ENCODE measurements around the gene NYAP2.

NYAP2 gene

GRCh38 chr2:225526760-225527390 lies 127.4 kb downstream of the NYAP2 start:
- no peaks in the 10 kb centered on the region for H3K36me3 ChIP-seq (ENCODE audit: insufficient read depth, low read length)
- no peaks in the 10 kb centered on the region for H3K9me3 ChIP-seq (ENCODE audit: control insufficient read depth, insufficient read depth, low read length)
- no peak overlapping the region for H3K9ac ChIP-seq (ENCODE audit: low read depth, low read length)
- no peaks in the 10 kb centered on the region for H3K4me1 ChIP-seq (ENCODE audit: insufficient read depth, low read length)

GRCh38 chr2:225531559-225531958 lies 132.0 kb downstream of the NYAP2 start:
- no peaks in the 10 kb centered on the region for H3K9me3 ChIP-seq (ENCODE audit: control insufficient read depth, insufficient read depth, low read length)
- H3K9ac ChIP-seq (ENCODE audit: low read depth, low read length): no peak overlapping the region
- H3K4me1 ChIP-seq (ENCODE audit: insufficient read depth, low read length): no peaks in the 10 kb centered on the region
- H3K36me3 ChIP-seq (ENCODE audit: insufficient read depth, low read length): no peaks in the 10 kb centered on the region

GRCh38 chr2:225532096-225532495 lies 132.6 kb downstream of the NYAP2 start:
- Histone ChIP-seq H3K36me3 (ENCODE audit: insufficient read depth, low read length) (no peaks in the 10 kb centered on the region), H3K9ac (ENCODE audit: low read depth, low read length) (no peak overlapping the region), H3K4me1 (ENCODE audit: insufficient read depth, low read length) (no peaks in the 10 kb centered on the region), H3K9me3 (ENCODE audit: control insufficient read depth, insufficient read depth, low read length) (no peaks in the 10 kb centered on the region)

GRCh38 chr2:225534037-225534436 lies 134.5 kb downstream of the NYAP2 start:
- no peaks in the 10 kb centered on the region for H3K9me3 ChIP-seq (ENCODE audit: control insufficient read depth, insufficient read depth, low read length)
- H3K4me1 ChIP-seq (ENCODE audit: insufficient read depth, low read length): no peaks in the 10 kb centered on the region
- H3K36me3 ChIP-seq (ENCODE audit: insufficient read depth, low read length): no peaks in the 10 kb centered on the region
- H3K9ac ChIP-seq (ENCODE audit: low read depth, low read length): no peak overlapping the region

GRCh38 chr2:225534697-225535096 lies 135.2 kb downstream of the NYAP2 start:
- Histone ChIP-seq H3K36me3 (ENCODE audit: insufficient read depth, low read length) (no peaks in the 10 kb centered on the region), H3K4me1 (ENCODE audit: insufficient read depth, low read length) (no peaks in the 10 kb centered on the region), H3K9ac (ENCODE audit: low read depth, low read length) (no peak overlapping the region), H3K9me3 (ENCODE audit: control insufficient read depth, insufficient read depth, low read length) (no peaks in the 10 kb centered on the region)

- Histone ChIP-seq H3K36me3 (ENCODE audit: insufficient read depth, low read length) (no peaks in the 10 kb centered on the region), H3K9ac (ENCODE audit: low read depth, low read length) (no peak overlapping the region), H3K9me3 (ENCODE audit: control insufficient read depth, insufficient read depth, low read length) (no peaks in the 10 kb centered on the region), H3K4me1 (ENCODE audit: insufficient read depth, low read length) (no peaks in the 10 kb centered on the region)
Measured at GRCh38 chr2:225536036-225536435, 136.5 kb downstream of the NYAP2 start.

- no peak overlapping the region for H3K9ac ChIP-seq (ENCODE audit: low read depth, low read length)
- no peaks in the 10 kb centered on the region for H3K9me3 ChIP-seq (ENCODE audit: control insufficient read depth, insufficient read depth, low read length)
- H3K4me1 ChIP-seq (ENCODE audit: insufficient read depth, low read length): no peaks in the 10 kb centered on the region
- no peaks in the 10 kb centered on the region for H3K36me3 ChIP-seq (ENCODE audit: insufficient read depth, low read length)
Measured at GRCh38 chr2:225543626-225544025, 144.1 kb downstream of the NYAP2 start.

GRCh38 chr2:225556461-225556860 lies 157.0 kb downstream of the NYAP2 start:
- Histone ChIP-seq H3K9ac (ENCODE audit: low read depth, low read length) (no peak overlapping the region), H3K4me1 (ENCODE audit: insufficient read depth, low read length) (no peaks in the 10 kb centered on the region), H3K9me3 (ENCODE audit: control insufficient read depth, insufficient read depth, low read length) (no peaks in the 10 kb centered on the region), H3K36me3 (ENCODE audit: insufficient read depth, low read length) (no peaks in the 10 kb centered on the region)

- H3K9ac ChIP-seq (ENCODE audit: low read depth, low read length): no peak overlapping the region
- no peaks in the 10 kb centered on the region for H3K4me1 ChIP-seq (ENCODE audit: insufficient read depth, low read length)
- no peaks in the 10 kb centered on the region for H3K9me3 ChIP-seq (ENCODE audit: control insufficient read depth, insufficient read depth, low read length)
Measured at GRCh38 chr2:225558399-225559071, 159.0 kb downstream of the NYAP2 start.

GRCh38 chr2:225559072-225559415 lies 159.5 kb downstream of the NYAP2 start:
- H3K9ac ChIP-seq (ENCODE audit: low read depth, low read length): no peak overlapping the region
- no peaks in the 10 kb centered on the region for H3K4me1 ChIP-seq (ENCODE audit: insufficient read depth, low read length)
- no peaks in the 10 kb centered on the region for H3K9me3 ChIP-seq (ENCODE audit: control insufficient read depth, insufficient read depth, low read length)
- H3K36me3 ChIP-seq (ENCODE audit: insufficient read depth, low read length): no peaks in the 10 kb centered on the region

More at GRCh38 chr2:225558399-225559071, 159.0 kb downstream of the NYAP2 start:
- no peaks in the 10 kb centered on the region for H3K36me3 ChIP-seq (ENCODE audit: insufficient read depth, low read length)

- Histone ChIP-seq H3K9ac (ENCODE audit: low read depth, low read length) (no peak overlapping the region), H3K9me3 (ENCODE audit: control insufficient read depth, insufficient read depth, low read length) (no peaks in the 10 kb centered on the region), H3K4me1 (ENCODE audit: insufficient read depth, low read length) (no peaks in the 10 kb centered on the region), H3K36me3 (ENCODE audit: insufficient read depth, low read length) (no peaks in the 10 kb centered on the region)
Measured at GRCh38 chr2:225566798-225567197, 167.3 kb downstream of the NYAP2 start.

GRCh38 chr2:225569995-225570394 lies 170.5 kb downstream of the NYAP2 start:
- Histone ChIP-seq H3K36me3 (ENCODE audit: insufficient read depth, low read length) (no peaks in the 10 kb centered on the region), H3K9ac (ENCODE audit: low read depth, low read length) (no peak overlapping the region), H3K9me3 (ENCODE audit: control insufficient read depth, insufficient read depth, low read length) (no peaks in the 10 kb centered on the region), H3K4me1 (ENCODE audit: insufficient read depth, low read length) (no peaks in the 10 kb centered on the region)

- Histone ChIP-seq H3K9me3 (ENCODE audit: control insufficient read depth, insufficient read depth, low read length) (no peaks in the 10 kb centered on the region), H3K36me3 (ENCODE audit: insufficient read depth, low read length) (no peaks in the 10 kb centered on the region), H3K4me1 (ENCODE audit: insufficient read depth, low read length) (no peaks in the 10 kb centered on the region), H3K9ac (ENCODE audit: low read depth, low read length) (no peak overlapping the region)
Measured at GRCh38 chr2:225573603-225574002, 174.1 kb downstream of the NYAP2 start.

GRCh38 chr2:225574582-225575138 lies 175.2 kb downstream of the NYAP2 start:
- H3K36me3 ChIP-seq (ENCODE audit: insufficient read depth, low read length): no peaks in the 10 kb centered on the region
- no peak overlapping the region for H3K9ac ChIP-seq (ENCODE audit: low read depth, low read length)
- no peaks in the 10 kb centered on the region for H3K4me1 ChIP-seq (ENCODE audit: insufficient read depth, low read length)
- H3K9me3 ChIP-seq (ENCODE audit: control insufficient read depth, insufficient read depth, low read length): no peaks in the 10 kb centered on the region

GRCh38 chr2:225581135-225581534 lies 181.6 kb downstream of the NYAP2 start:
- no peaks in the 10 kb centered on the region for H3K36me3 ChIP-seq (ENCODE audit: insufficient read depth, low read length)
- no peak overlapping the region for H3K9ac ChIP-seq (ENCODE audit: low read depth, low read length)
- H3K4me1 ChIP-seq (ENCODE audit: insufficient read depth, low read length): no peaks in the 10 kb centered on the region
- H3K9me3 ChIP-seq (ENCODE audit: control insufficient read depth, insufficient read depth, low read length): no peaks in the 10 kb centered on the region
